Medulla oblongata (tissue), 1 donor: ENCODE results near the gene CXorf49B.
"Not testable (repeated sequence)": the region's sequence is repeated elsewhere in the genome, so short reads cannot be mapped to it uniquely, and the experiment has no call there.

ENCODE experiments used
- DNase-seq: peaks from one replicate; pipeline ENCODE4 v3.0.0-alpha.2; 2015; ENCODE audit errors: extremely low spot score

Gene CXorf49B

DNA sequence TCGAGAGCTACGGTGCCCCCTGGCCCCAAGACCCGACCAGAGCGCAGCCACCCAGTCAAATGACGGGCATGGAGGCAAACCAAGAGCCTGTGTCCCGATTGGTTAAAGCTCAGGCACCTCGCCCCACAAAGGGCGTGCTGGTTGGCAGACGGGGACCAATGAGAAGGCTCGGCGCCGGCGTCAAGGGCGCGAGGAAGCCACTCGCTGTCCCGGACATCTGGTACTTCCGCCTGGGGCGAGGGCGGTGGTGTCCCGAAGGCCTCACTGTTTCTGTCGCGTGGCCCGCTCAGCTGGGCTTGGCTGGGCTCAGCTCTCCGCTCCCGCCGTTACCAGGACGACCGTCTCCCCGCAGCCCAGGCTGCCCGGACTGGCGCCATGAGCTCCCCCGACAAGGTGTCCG, at the start of gene CXorf49B:
Gene CXorf49B (plus strand): TSS at position 301 of the 400 bp plus-strand sequence. CDS start 75 bp downstream, at position 376.
- not testable (repeated sequence) for DNase-seq

GRCh38 chrX:71714064-71714463, 49.1 kb upstream of the CXorf49B start:
- DNase-seq, result not testable (repeated sequence)

DNA sequence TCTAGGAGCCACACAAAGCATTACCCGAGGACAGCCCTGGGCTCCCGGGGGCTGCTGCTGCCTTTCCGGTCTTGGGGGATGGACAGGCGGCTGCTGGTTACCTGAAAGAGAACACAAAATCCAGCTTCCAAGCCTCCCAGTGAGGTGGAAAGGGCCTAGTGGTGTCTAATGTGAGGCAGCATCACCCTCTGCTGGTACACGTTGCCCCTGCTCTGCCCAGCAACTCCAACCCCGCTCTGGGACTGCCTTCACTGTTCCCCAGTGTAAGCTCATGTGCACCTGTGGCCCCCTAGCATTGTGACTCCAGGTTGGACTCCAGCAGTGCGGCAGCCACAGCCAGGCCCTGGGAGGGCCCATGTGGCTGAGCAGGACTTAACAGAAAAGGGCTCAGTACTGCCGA, 47.6 kb upstream of the CXorf49B start:
- DNase-seq, result not testable (repeated sequence)

- DNase-seq, result not testable (repeated sequence)
Observed at GRCh38 chrX:71716323-71716722, 46.8 kb upstream of the CXorf49B start.

GRCh38 chrX:71718185-71718584, 45.0 kb upstream of the CXorf49B start, which contains the start of gene CXorf49:
Gene CXorf49, minus strand, starts transcription at chrX:71718285. Its CDS starts 134 bp downstream, at chrX:71718151.
- DNase-seq, result not testable (repeated sequence)

- not testable (repeated sequence) for DNase-seq
Observed at GRCh38 chrX:71719195-71719594, 44.0 kb upstream of the CXorf49B start.

DNA sequence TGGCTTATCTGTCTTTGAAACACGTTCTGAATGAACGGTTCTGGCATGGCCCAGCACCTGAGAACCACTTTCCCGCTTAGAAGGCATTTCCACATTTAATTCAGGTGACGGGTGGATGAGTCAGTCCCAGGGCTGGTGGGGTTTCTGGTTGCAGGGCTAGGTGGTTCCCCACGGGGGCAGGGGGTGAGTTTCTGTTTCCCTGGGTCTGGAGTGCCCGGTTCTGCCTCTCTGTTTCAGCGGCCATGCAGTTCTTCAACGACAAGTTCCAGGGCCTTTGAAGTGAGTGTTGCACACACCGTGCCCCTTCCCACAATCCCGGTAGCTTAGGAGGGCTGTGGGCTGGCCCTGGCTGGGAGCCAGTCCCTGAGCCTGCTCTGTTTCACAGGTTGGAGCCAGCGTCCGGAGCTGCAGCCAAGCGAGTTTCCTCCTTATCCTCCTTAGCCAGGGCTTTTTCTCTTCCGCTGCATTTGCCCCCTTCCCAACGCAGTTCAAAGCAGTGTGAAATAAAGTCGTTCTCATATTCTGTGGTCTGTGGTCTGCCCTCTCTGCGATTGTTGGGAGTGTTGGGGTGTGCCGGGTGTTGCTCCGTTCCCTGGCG, 42.8 kb upstream of the CXorf49B start:
- not testable (repeated sequence) for DNase-seq

GRCh38 chrX:71760688-71761281, 2.4 kb upstream of the CXorf49B start:
- DNase-seq, result not testable (repeated sequence)

DNA sequence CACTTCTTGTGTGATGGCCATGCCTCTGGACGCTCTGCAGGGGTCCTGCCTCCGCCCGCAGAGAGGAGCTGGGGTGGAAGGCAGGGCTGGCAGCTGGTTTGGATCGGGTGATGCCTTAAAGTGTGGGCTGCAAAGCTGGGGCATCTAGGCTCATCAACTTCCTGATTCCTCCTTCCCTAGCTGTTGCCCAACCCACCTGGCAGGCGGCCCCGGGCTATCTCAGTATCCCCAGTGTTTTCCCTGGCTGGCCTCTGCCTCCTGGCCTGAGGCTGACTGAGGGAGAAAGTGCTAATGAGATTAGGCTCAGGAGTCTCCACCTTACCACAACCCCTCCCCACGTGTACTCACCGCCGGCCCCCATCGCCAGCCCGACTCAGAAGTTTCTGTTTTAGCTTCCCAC, 1.7 kb downstream of the CXorf49B start:
- not testable (repeated sequence) for DNase-seq

GRCh38 chrX:71765613-71766012, 2.5 kb downstream of the CXorf49B start:
- not testable (repeated sequence) for DNase-seq

GRCh38 chrX:71767134-71767533, 4.0 kb downstream of the CXorf49B start:
- not testable (repeated sequence) for DNase-seq

- DNase-seq, result not testable (repeated sequence)
Observed at GRCh38 chrX:71778322-71778721, 15.2 kb downstream of the CXorf49B start.

DNA sequence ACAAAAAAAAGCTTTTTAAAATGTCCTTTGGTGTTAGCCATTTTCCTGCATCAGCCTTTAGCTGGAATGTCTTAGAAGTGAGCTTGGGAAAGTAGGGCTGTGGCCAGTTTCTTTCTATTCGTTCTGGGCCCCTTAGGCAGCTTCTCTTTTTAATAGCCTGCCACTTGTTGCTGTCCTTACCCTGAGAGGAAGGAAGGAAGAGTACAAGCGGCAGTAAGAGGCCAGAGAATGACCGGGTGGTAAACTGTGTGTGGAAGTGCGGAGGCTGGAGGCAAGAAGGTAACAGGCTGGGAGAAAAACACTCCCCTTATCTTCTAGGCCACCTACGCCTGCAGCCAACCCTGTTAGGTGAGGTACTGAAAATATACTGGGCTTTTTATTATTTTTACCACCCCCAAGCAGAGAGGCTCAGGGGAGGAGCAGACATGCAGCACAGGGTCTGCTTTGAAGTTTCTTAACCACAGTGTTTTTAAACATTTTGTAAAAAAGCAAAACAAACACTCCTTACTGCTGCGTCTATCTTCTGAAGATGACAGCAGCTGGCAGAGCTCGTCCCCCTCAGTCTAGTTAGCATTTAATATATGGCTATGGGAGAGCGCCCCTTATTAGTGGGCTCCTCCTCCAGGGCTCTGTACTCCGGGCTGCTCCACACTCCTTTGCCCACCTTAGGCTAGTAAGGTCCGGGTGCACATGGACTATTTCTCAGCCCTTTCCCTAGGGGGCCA, 19.2 kb downstream of the CXorf49B start:
- DNase-seq, result not testable (repeated sequence)

GRCh38 chrX:71782950-71783299, 19.8 kb downstream of the CXorf49B start:
- DNase-seq, result not testable (repeated sequence)

- DNase-seq, result not testable (repeated sequence)
Observed at GRCh38 chrX:71783569-71784347, 20.6 kb downstream of the CXorf49B start.

- DNase-seq, result not testable (repeated sequence)
Observed at GRCh38 chrX:71784348-71784983, 21.3 kb downstream of the CXorf49B start.

- DNase-seq, result not testable (repeated sequence)
Observed at GRCh38 chrX:71806450-71806849, 43.3 kb downstream of the CXorf49B start.

DNA sequence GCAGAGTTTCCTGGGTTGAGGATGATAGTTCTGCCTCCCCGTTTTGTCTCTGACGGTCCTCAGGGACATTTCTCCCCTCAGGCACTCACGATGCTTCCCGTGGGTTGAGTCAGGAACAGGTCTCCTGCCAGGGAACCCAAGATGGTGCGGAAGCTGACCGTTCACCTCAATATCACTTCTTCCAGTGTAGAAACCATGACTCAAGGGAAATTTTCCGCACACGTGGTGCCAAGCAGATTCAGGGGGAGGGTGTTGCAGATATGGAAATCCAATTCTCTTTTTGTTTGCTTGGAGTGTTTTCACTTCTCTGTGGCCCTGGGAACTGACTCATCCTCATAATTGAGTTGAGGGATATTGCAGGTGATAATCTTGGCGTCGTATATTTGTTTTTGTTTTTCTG, 46.7 kb downstream of the CXorf49B start:
- DNase-seq, result no peak

GRCh38 chrX:71814123-71814912, 51.2 kb downstream of the CXorf49B start:
- DNase-seq, result no peak

DNA sequence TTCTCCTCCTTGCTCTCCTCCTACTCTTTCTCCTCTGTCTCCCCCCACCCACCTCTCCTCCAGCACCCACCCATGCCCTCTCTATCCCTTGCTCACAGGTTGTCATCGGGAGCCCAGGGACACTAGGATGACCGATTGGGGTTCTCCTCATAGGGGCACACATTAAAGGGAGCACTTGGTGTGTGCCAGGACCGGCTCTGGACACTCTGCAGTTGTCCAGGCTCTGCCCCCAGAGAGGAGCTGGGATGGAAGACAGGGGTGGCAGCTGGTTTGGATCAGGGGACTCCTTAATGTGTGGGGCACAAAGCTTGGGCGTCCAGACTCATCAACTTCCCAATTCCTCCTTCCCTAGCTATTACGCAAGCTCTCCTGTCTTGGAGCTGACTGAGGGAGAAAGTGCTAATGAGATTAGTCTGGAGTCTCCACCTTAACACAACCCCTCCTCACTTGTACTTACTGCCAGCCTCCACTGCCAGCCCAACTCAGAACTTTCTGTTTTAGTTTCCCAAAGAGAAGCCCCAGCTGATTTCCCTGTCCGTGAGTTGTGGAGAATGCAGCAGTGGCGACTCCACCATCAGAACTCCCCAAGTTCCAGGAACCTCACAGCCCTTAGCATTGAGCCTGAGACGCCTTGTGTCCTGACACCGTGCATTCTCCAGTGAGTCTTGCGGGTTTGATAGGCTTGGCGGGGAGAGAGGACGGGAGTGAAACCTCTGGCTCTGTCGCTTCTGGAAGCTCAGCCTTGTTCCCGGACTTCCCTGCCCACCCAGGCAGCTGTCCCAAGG, 52.2 kb downstream of the CXorf49B start:
- no peak for DNase-seq
